Stomach smooth muscle (tissue), 2 donors: ENCODE results near the gene ERG.

Experiments used
- H3K27ac ChIP-seq: one replicate; pipeline ENCODE4 v1.7.0; 2013; ENCODE audit warnings: mild to moderate bottlenecking, low read length, inconsistent platforms
- H3K27me3 ChIP-seq, 2 donors: one replicate each; pipeline ENCODE4 v1.7.0; 2013; ENCODE audit warnings: low read length in 2 of 2; ENCODE audit not compliant: insufficient read depth in 2 of 2, control insufficient read depth in 1 of 2
- H3K36me3 ChIP-seq, 2 donors: one replicate each; pipeline ENCODE4 v1.7.0; 2013; ENCODE audit warnings: low read length in 2 of 2; ENCODE audit not compliant: control insufficient read depth in 2 of 2, insufficient read depth in 2 of 2
- H3K4me1 ChIP-seq: one replicate; pipeline ENCODE4 v1.7.0; 2013; ENCODE audit warnings: low read length; ENCODE audit not compliant: control insufficient read depth, insufficient read depth
- H3K4me3 ChIP-seq, 2 donors: one replicate each; pipeline ENCODE4 v1.7.0; 2013; ENCODE audit warnings: low read length in 2 of 2
- H3K9ac ChIP-seq, 2 donors: one replicate each; pipeline ENCODE4 v1.7.0; 2013; ENCODE audit warnings: low read length in 2 of 2, mild to moderate bottlenecking in 1 of 2
- H3K9me3 ChIP-seq, 2 donors: one replicate each; pipeline ENCODE4 v1.7.0; 2013; ENCODE audit warnings: low read length in 2 of 2; ENCODE audit not compliant: control insufficient read depth in 2 of 2
- donor health status: healthy.
- donor health status: Pancreatic carcinoma.

Gene ERG

GRCh38 chr21:38489271-38489652, 9.0 kb downstream of the ERG start:
- Histone ChIP-seq H3K4me1 (peaks cover 2% of the 10 kb centered on the region), H3K27ac (no peak overlapping the region), H3K36me3 (no peaks in the 10 kb centered on the region), H3K9me3 (no peaks in the 10 kb centered on the region), H3K9ac (no peak overlapping the region), H3K27me3 (no peaks in the 10 kb centered on the region), H3K4me3 (no peak overlapping the region)

DNA sequence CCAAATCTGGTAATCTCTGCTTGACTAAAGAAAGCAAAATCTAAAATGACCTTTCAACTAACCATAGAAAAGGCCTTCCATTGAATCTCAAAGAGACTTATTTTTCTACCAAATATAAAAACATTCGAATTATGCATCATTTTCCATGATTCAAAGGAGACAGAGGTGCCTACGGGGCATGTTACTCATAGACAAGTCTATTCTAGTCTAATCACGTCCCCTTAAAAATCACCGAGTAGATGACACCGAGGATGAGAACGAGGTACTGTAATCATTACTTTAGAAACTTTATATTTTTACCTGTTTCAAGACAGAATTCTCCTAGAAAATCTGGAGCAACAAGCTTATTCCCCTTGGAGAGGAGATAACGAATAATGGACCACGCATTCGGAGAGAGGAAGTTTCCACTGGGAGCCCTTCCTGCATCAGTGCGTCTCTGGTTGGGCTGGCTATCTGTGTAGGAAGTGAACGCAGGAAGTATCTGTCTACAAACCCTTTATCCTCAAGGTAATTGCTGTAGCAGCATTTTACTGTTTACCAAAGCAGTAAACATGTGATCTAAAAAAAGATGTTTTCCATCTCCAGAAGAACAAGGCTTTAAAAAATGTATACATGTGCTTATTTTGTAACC, 9.5 kb downstream of the ERG start:
- Histone ChIP-seq H3K27ac (no peak overlapping the region), H3K9ac (no peak overlapping the region), H3K9me3 (no peaks in the 10 kb centered on the region), H3K36me3 (no peaks in the 10 kb centered on the region), H3K4me3 (no peak overlapping the region), H3K27me3 (no peaks in the 10 kb centered on the region), H3K4me1 (peaks cover 2% of the 10 kb centered on the region)

DNA sequence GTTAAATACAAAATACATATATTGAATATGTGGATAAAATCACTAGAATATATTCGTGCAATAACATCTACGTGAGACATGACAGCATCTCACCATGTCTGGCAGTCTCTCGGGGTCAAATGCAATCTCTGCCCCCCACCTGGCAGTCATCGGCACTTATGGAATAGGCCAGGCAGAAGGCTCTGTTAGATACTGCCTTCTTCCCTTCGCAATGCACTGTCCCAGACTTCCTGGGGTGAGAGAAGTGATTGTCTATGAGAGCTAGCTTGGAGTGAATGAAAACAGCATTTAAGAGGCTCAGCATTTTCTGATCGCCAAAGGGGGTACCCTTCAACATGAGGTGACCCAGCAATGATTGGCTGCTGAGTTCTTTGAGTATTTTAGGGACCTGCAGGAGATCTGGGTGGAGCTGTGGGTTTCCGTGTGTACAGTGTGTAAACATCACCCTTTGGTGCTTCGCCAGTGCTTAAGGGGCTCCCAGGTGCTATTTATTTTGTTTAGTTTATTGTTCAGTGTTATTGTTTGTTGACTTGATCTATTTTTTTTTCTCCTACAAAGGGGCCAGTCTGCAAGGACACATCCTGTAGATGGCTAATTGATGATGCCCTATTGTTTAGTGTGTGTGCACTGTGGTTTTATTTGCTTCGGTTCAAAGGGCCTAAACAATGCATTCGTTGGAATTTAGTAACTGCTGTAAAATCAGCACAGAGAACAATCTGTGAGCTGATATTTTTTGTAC, 10.2 kb downstream of the ERG start:
- Histone ChIP-seq H3K9ac (no peak overlapping the region), H3K27me3 (no peaks in the 10 kb centered on the region), H3K36me3 (no peaks in the 10 kb centered on the region), H3K9me3 (no peaks in the 10 kb centered on the region), H3K27ac (no peak overlapping the region), H3K4me3 (no peak overlapping the region), H3K4me1 (peaks cover 2% of the 10 kb centered on the region)

GRCh38 chr21:38486706-38487105, 11.6 kb downstream of the ERG start:
- Histone ChIP-seq H3K4me3 (no peak overlapping the region), H3K27ac (no peak overlapping the region), H3K27me3 (no peaks in the 10 kb centered on the region), H3K9me3 (no peaks in the 10 kb centered on the region), H3K9ac (no peak overlapping the region), H3K4me1 (peaks cover 2% of the 10 kb centered on the region), H3K36me3 (no peaks in the 10 kb centered on the region)

- Histone ChIP-seq H3K9ac (no peak overlapping the region), H3K27me3 (no peaks in the 10 kb centered on the region), H3K9me3 (no peaks in the 10 kb centered on the region), H3K4me3 (no peak overlapping the region), H3K27ac (no peak overlapping the region), H3K36me3 (no peaks in the 10 kb centered on the region), H3K4me1 (peaks cover 2% of the 10 kb centered on the region)
Observed at GRCh38 chr21:38486221-38486620, 12.1 kb downstream of the ERG start.

- peaks cover 18 to 20% of the 10 kb centered on the region in 2 donors for H3K27me3 ChIP-seq
- no peak overlapping the region for H3K27ac ChIP-seq
- no peaks in the 10 kb centered on the region for H3K9me3 ChIP-seq
- H3K36me3 ChIP-seq, result no peaks in the 10 kb centered on the region
- no peak overlapping the region for H3K4me3 ChIP-seq
- no peak overlapping the region for H3K9ac ChIP-seq
- H3K4me1 ChIP-seq, result no peaks in the 10 kb centered on the region
Observed at GRCh38 chr21:38479641-38480525, 18.4 kb downstream of the ERG start.

DNA sequence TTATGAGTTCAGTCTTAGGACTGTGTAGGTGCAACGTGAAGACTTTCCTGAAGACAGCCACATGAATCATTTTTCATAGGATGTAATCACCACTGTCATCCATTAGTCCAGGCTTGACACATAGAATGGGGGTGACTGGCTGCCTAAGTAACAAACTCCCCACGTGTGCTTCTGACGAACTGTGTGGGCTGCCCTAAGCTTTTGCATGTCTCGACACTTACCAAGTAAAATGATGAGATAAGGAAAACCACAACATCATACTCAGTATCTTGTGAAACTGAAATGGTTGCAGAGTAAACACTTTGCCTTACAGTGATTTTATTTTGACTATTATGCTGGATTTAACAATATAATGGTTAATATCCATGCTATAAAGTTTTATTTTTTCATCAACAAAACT, 19.5 kb downstream of the ERG start:
- peaks cover 24 to 31% of the 10 kb centered on the region in 2 donors for H3K27me3 ChIP-seq
- H3K9me3 ChIP-seq, result no peaks in the 10 kb centered on the region
- H3K9ac ChIP-seq, result no peak overlapping the region
- H3K27ac ChIP-seq, result no peak overlapping the region
- H3K4me3 ChIP-seq, result no peak overlapping the region
- H3K36me3 ChIP-seq, result no peaks in the 10 kb centered on the region
- no peaks in the 10 kb centered on the region for H3K4me1 ChIP-seq

DNA sequence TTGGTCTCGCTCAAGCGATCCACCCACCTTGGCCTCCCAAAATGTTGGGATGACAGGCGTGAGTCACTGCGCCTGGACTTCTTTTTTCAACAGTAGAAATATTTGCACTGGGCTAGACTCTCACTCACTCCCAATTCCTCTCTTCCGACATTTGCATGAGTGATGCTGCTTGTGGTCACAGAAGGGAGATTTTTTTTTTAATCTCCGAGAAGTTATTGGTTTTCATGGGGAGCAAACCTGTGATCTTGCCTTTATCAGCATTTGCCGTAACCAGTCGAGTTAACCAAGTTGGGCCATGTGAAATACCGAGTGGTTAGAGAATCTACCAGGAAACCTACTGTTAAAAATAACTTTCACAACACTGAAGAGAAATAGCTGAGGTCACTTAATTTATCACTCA, 21.1 kb downstream of the ERG start:
- Histone ChIP-seq H3K9me3 (no peaks in the 10 kb centered on the region), H3K27me3 (peaks cover 30 to 31% of the 10 kb centered on the region in 2 donors), H3K4me1 (no peaks in the 10 kb centered on the region), H3K36me3 (no peaks in the 10 kb centered on the region), H3K4me3 (no peak overlapping the region), H3K27ac (no peak overlapping the region), H3K9ac (no peak overlapping the region)

DNA sequence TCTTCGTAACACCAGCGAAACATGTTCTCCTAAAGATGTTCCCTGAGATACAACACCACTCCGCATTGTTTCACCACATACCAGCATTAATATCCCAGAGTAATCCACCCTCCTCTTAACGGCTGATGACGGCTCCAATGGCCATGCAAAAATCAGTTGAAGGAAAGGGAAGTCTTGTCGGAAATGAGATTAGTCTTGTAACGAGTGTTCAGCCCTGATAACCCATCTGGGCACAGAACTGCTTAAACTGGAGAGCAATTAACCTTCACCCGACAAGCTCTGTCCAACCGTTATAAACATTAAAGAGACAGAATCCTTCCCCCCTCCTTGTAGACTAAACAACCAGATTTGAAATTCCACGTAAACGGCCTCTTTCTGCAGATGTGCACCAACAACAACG, 21.9 kb downstream of the ERG start:
- H3K27me3 ChIP-seq, result peaks cover 30 to 31% of the 10 kb centered on the region in 2 donors
- H3K9me3 ChIP-seq, result no peaks in the 10 kb centered on the region
- H3K36me3 ChIP-seq, result no peaks in the 10 kb centered on the region
- H3K27ac ChIP-seq, result no peak overlapping the region
- no peak overlapping the region for H3K9ac ChIP-seq
- peak overlapping the region in 1 of 2 donors; percentile 15 for H3K4me3 ChIP-seq
- H3K4me1 ChIP-seq, result no peaks in the 10 kb centered on the region

DNA sequence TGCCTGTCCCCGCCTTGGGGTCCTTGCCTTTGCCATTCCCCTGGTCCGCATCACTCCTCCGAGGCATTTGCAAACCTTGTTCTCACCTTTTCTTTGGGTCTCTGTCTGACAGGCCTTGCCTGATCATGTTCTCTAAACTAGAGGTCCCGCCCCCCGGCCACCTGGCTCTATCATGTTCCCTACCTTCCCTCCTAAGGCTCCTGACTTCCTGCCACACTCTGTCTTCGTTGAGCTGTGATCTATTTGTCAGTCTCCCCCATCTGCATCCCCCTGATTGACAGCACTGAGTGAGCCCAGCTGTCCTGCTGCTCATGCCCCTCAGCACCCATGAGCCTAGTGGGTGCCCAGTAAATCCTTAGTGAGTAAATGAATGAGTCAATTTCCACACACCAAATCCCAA, 22.8 kb downstream of the ERG start:
- Histone ChIP-seq H3K36me3 (no peaks in the 10 kb centered on the region), H3K9ac (no peak overlapping the region), H3K4me3 (no peak overlapping the region), H3K9me3 (no peaks in the 10 kb centered on the region), H3K4me1 (no peaks in the 10 kb centered on the region), H3K27ac (peak overlapping the region; percentile 18), H3K27me3 (peaks cover 30 to 31% of the 10 kb centered on the region in 2 donors)
